ENCODE results near the gene PTP4A2.

PTP4A2 gene

GRCh38 chr1:31857863-31858262 lies 80.3 kb downstream of the PTP4A2 start:
- no peak for DNase-seq

Measured in NCI-H1930 (cell line).